Stimulated activated CD4-positive, alpha-beta T cell treated with anti-CD3 and anti-CD28 coated beads, TNF-alpha, amount 100 ng/mL, for 4 hours (primary cell): Measurements from ENCODE around the gene SH3PXD2B.

Experiments used
- DNase-seq, 3 experiments: peaks; one replicate each; pipeline ENCODE4 v3.0.0-alpha.2; 2020; ENCODE audit warnings: low read depth in 3 of 3

The SH3PXD2B gene

GRCh38 chr5:172454358-172455086 lies at the start of gene SH3PXD2B:
Gene SH3PXD2B, minus strand, starts transcription at chr5:172454525. Its CDS starts 173 bp downstream, at chr5:172454352.
- DNase-seq = peak in 1 of 3 experiments; percentile 11

GRCh38 chr5:172502969-172503368 lies 48.6 kb upstream of the SH3PXD2B start:
- DNase-seq = no peak

- DNase-seq = no peak
Observed at GRCh38 chr5:172502410-172502809, 48.1 kb upstream of the SH3PXD2B start.

GRCh38 chr5:172501708-172502320 lies 47.5 kb upstream of the SH3PXD2B start:
- DNase-seq = no peak

GRCh38 chr5:172499287-172499686 lies 45.0 kb upstream of the SH3PXD2B start:
- DNase-seq = no peak

- DNase-seq = no peak
Observed at GRCh38 chr5:172498431-172499129, 44.3 kb upstream of the SH3PXD2B start.

- no peak for DNase-seq
Observed at GRCh38 chr5:172497591-172498255, 43.4 kb upstream of the SH3PXD2B start.

- no peak for DNase-seq
Observed at GRCh38 chr5:172496671-172497371, 42.5 kb upstream of the SH3PXD2B start.

- no peak for DNase-seq
Observed at GRCh38 chr5:172494630-172495505, 40.5 kb upstream of the SH3PXD2B start.

- DNase-seq = no peak
Observed at GRCh38 chr5:172493906-172494305, 39.6 kb upstream of the SH3PXD2B start.

- no peak for DNase-seq
Observed at GRCh38 chr5:172493461-172493860, 39.1 kb upstream of the SH3PXD2B start.

- DNase-seq = no peak
Observed at GRCh38 chr5:172493002-172493401, 38.7 kb upstream of the SH3PXD2B start.

- DNase-seq = no peak
Observed at GRCh38 chr5:172492097-172492840, 37.9 kb upstream of the SH3PXD2B start.

- no peak for DNase-seq
Observed at GRCh38 chr5:172491481-172491880, 37.2 kb upstream of the SH3PXD2B start.

- no peak for DNase-seq
Observed at GRCh38 chr5:172490514-172491461, 36.5 kb upstream of the SH3PXD2B start.

GRCh38 chr5:172488221-172488620 lies 33.9 kb upstream of the SH3PXD2B start:
- no peak for DNase-seq

- no peak for DNase-seq
Observed at GRCh38 chr5:172487671-172488070, 33.3 kb upstream of the SH3PXD2B start.

- DNase-seq = no peak
Observed at GRCh38 chr5:172486912-172487311, 32.6 kb upstream of the SH3PXD2B start.

- no peak for DNase-seq
Observed at GRCh38 chr5:172486451-172486850, 32.1 kb upstream of the SH3PXD2B start.
